IMR-90 (cell line): ENCODE results near the gene NEGR1. TPM values are rescaled to one million over a fixed set of nuclear protein-coding genes. Genes with fewer than 3 reads are reported as not detected.

Experiments
- ATAC-seq: fragments of 200-7000 bp; cut with Tn5 transposase; 2 replicates; pipeline ENCODE4 v1.9.1; 2020; ENCODE audit warnings: low read depth, mild to moderate bottlenecking, moderate library complexity
- BruUV-seq: library from RNA; stranded (reverse); fragments of 400-500 nt; replicated peaks from 2 replicates; lab custom pipeline; 2021; lab: Mats Ljungman, UMichigan
- CTCF ChIA-PET: fragments of 300-600 bp; formaldehyde crosslinking; extraction: SDS; loops from one replicate; lab custom pipeline; 2021; ENCODE audit warnings: antibody characterized with exemption; lab: Yijun Ruan, JAX
- POLR2A ChIA-PET: fragments of 300-600 bp; sonication (Branson Sonifier 250); formaldehyde crosslinking; loops from one replicate; lab custom pipeline; 2022; ENCODE audit warnings: antibody characterized with exemption; ENCODE audit not compliant: unreplicated experiment; lab: Charles Lee
- DNase-seq: peaks from one replicate; pipeline ENCODE4 v3.0.0; 2013
- H2AFZ ChIP-seq: replicated peaks from 2 replicates; pipeline ENCODE3; 2013; ENCODE audit warnings: low read length, mild to moderate bottlenecking; ENCODE audit not compliant: poor library complexity
- H2AK5ac ChIP-seq: 2 replicates; pipeline ENCODE4 v1.6.1; 2013; ENCODE audit warnings: low read depth, low read length, inconsistent platforms
- H2AK9ac ChIP-seq: replicated peaks from 2 replicates; pipeline ENCODE3; 2013; ENCODE audit warnings: mild to moderate bottlenecking, low read depth, low read length, moderate library complexity; ENCODE audit not compliant: poor library complexity
- H2BK120ac ChIP-seq: 2 replicates; pipeline ENCODE4 v1.6.1; 2013; ENCODE audit warnings: low read depth, low read length, inconsistent platforms
- H2BK15ac ChIP-seq: 3 replicates; pipeline ENCODE4 v1.6.1; 2013; ENCODE audit warnings: low read depth, low read length, inconsistent platforms
- H2BK20ac ChIP-seq: 2 replicates; pipeline ENCODE4 v1.6.1; 2013; ENCODE audit warnings: low read depth, mild to moderate bottlenecking, inconsistent platforms, low read length, moderate library complexity
- H2BK5ac ChIP-seq: 2 replicates; pipeline ENCODE4 v1.6.1; 2013; ENCODE audit warnings: mild to moderate bottlenecking, low read depth, low read length, inconsistent platforms; ENCODE audit not compliant: poor library complexity, severe bottlenecking
- H3K14ac ChIP-seq: replicated peaks from 2 replicates; pipeline ENCODE4 v1.6.1; 2013; ENCODE audit warnings: low read depth, low read length, inconsistent platforms
- H3K18ac ChIP-seq: 2 replicates; pipeline ENCODE4 v1.6.1; 2013; ENCODE audit warnings: low read depth, low read length, control low read depth
- H3K23ac ChIP-seq: 2 replicates; pipeline ENCODE4 v1.6.1; 2013; ENCODE audit warnings: low read depth, low read length, inconsistent platforms
- H3K27ac ChIP-seq: 2 replicates; pipeline ENCODE4 v1.5.1; 2013; ENCODE audit warnings: mild to moderate bottlenecking, control low read depth, low read length; ENCODE audit not compliant: insufficient read depth
- H3K27me3 ChIP-seq: 2 replicates; pipeline ENCODE4 v1.6.1; 2013; ENCODE audit warnings: low read length; ENCODE audit not compliant: control insufficient read depth, insufficient read depth
- H3K36me3 ChIP-seq: 2 replicates; pipeline ENCODE4 v1.6.1; 2013; ENCODE audit warnings: low read length, mixed read lengths; ENCODE audit not compliant: control insufficient read depth, insufficient read depth
- H3K4ac ChIP-seq: 2 replicates; pipeline ENCODE4 v1.6.1; 2013; ENCODE audit warnings: low read depth, low read length, inconsistent platforms
- H3K4me1 ChIP-seq: 2 replicates; pipeline ENCODE4 v1.6.1; 2013; ENCODE audit warnings: low read length, mixed read lengths; ENCODE audit not compliant: control insufficient read depth, insufficient read depth
- H3K4me2 ChIP-seq: 2 replicates; pipeline ENCODE4 v1.6.1; 2013; ENCODE audit warnings: low read depth, mild to moderate bottlenecking, control low read depth, low read length, moderate library complexity
- H3K4me3 ChIP-seq: 2 replicates; pipeline ENCODE4 v1.5.1; 2013; ENCODE audit warnings: low read depth, mild to moderate bottlenecking, control low read depth, low read length, moderate library complexity; ENCODE audit not compliant: insufficient read depth
- H3K56ac ChIP-seq: 2 replicates; pipeline ENCODE4 v1.6.1; 2013; ENCODE audit warnings: low read length, inconsistent platforms; ENCODE audit not compliant: insufficient read depth; ENCODE audit errors: extremely low read depth
- H3K79me1 ChIP-seq, 2 experiments: 2 replicates each; pipeline ENCODE4 v1.6.1; 2013; ENCODE audit warnings: low read length in 2 of 2, inconsistent platforms in 1 of 2, low read depth in 1 of 2
- H3K9ac ChIP-seq: 2 replicates; pipeline ENCODE4 v1.6.1; 2013; ENCODE audit warnings: low read depth, low read length, control low read depth
- H3K9me1 ChIP-seq: 2 replicates; pipeline ENCODE4 v1.6.1; 2013; ENCODE audit warnings: low read length, inconsistent platforms; ENCODE audit not compliant: insufficient read depth
- H3K9me3 ChIP-seq: 2 replicates; pipeline ENCODE4 v1.6.1; 2013; ENCODE audit warnings: low read length; ENCODE audit not compliant: control insufficient read depth, insufficient read depth
- H4K20me1 ChIP-seq: 2 replicates; pipeline ENCODE4 v1.6.1; 2013; ENCODE audit warnings: low read length, inconsistent platforms; ENCODE audit not compliant: insufficient read depth
- H4K5ac ChIP-seq: 2 replicates; pipeline ENCODE4 v1.6.1; 2013; ENCODE audit warnings: mild to moderate bottlenecking, low read depth, low read length, control low read depth
- H4K8ac ChIP-seq, 2 experiments: 2 replicates each; pipeline ENCODE4 v1.6.1; 2013; ENCODE audit warnings: low read depth in 2 of 2, low read length in 2 of 2, control low read depth in 1 of 2, inconsistent platforms in 1 of 2
- H4K91ac ChIP-seq: 2 replicates; pipeline ENCODE4 v1.6.1; 2013; ENCODE audit warnings: low read depth, low read length, inconsistent platforms; ENCODE audit not compliant: insufficient read depth
- BHLHE40 ChIP-seq: fragments of 150-350 bp; IDR thresholded peaks from 2 replicates; pipeline ENCODE4 v1.6.1; 2016; ENCODE audit warnings: mild to moderate bottlenecking, low read depth, low read length
- CHD1 ChIP-seq: IDR thresholded peaks from 2 replicates; pipeline ENCODE4 v1.6.1; 2012; ENCODE audit warnings: low read depth, low read length, improper control_type of control experiment
- MAZ ChIP-seq: IDR thresholded peaks from 2 replicates; pipeline ENCODE4 v1.6.1; 2012; ENCODE audit warnings: low read depth, mild to moderate bottlenecking, low read length, improper control_type of control experiment, moderate library complexity, borderline replicate concordance
- POLR2A ChIP-seq: IDR thresholded peaks from 2 replicates; pipeline ENCODE4 v1.6.1; 2012; ENCODE audit warnings: mild to moderate bottlenecking, low read depth, low read length
- SMC3 ChIP-seq: fragments of 150-350 bp; IDR thresholded peaks from 2 replicates; pipeline ENCODE4 v1.6.1; 2016; ENCODE audit warnings: low read depth, mild to moderate bottlenecking, antibody characterized with exemption, low read length, moderate library complexity
- dilution Hi-C: fragments of 300-500 bp; cut with HindIII; formaldehyde crosslinking; loops from one replicate; pipeline ENCODE4 v1.14.3; 2018; ENCODE audit warnings: low sequenced_read_pairs; ENCODE audit not compliant: unreplicated experiment
- in situ Hi-C: fragments of 300-500 bp; cut with MboI; formaldehyde crosslinking; loops from 3 replicates; pipeline ENCODE4 v1.14.3; 2019; ENCODE audit warnings: low sequenced_read_pairs, inconsistent platforms, mixed read lengths
- intact Hi-C: fragments of 100-400 bp; cut with micrococcal nuclease; formaldehyde crosslinking; loops from 2 replicates; pipeline ENCODE4 v1.10.0; 2022
- polyA plus RNA-seq, 3 experiments: library from polyadenylated mRNA; depleted of rRNA; stranded (reverse); fragments of >200 nt; gene quantifications; 2 replicates each; pipeline ENCODE4 v1.2.3, GENCODE V29; 2012; ENCODE audit warnings: low replicate concordance in 1 of 3
- total RNA-seq: library from RNA; depleted of rRNA; stranded (reverse); fragments of >200 nt; gene quantifications from 2 replicates; pipeline ENCODE4 v1.2.3, GENCODE V29; 2012

The NEGR1 gene
- total and polyA plus RNA-seq, 2 of the 4 experiments (the other 2 are of a cell fraction) = 5.1 to 9.1 TPM

- Histone ChIP-seq H2BK120ac (no peak overlapping the region), H3K27ac (no peak overlapping the region), H4K8ac (no peak overlapping the region), H3K4ac (no peak overlapping the region), H3K79me1 (no peaks in the 10 kb centered on the region), H2BK5ac (no peak overlapping the region), H2BK20ac (no peak overlapping the region), H3K18ac (no peak overlapping the region), H3K9me3 (peaks cover 2% of the 10 kb centered on the region; the same call in 1 of the 2 replicates), H3K56ac (no peak overlapping the region), H3K4me3 (no peak overlapping the region), H3K4me2 (no peak overlapping the region), H3K23ac (no peak overlapping the region), H4K20me1 (no peaks in the 10 kb centered on the region), H4K5ac (no peak overlapping the region), H3K9me1 (no peaks in the 10 kb centered on the region), H2BK15ac (no peak overlapping the region), H3K9ac (no peak overlapping the region), H2AK5ac (no peak overlapping the region), H2AFZ (no peak overlapping the region), H2AK9ac (no peak overlapping the region), H3K14ac (no peak overlapping the region), H3K36me3 (no peaks in the 10 kb centered on the region), H3K27me3 (no peaks in the 10 kb centered on the region), H3K4me1 (0 out of 2 replicates have a peak, but pooled peaks cover 1% of the 10 kb centered on the region), H4K91ac (no peak overlapping the region)
- ChIA-PET POLR2A (no interaction called here), CTCF (interaction anchor here (0.7 kb wide), 1 partner anchor 1324 kb away, joined by 3 read pairs; no protein-coding TSS in a partner anchor)
- no peak for ATAC-seq
- intact Hi-C loops = no loop called here
- no TSS peak for BruUV-seq
- dilution Hi-C loops = no loop called here
- no peak for DNase-seq
- TF ChIP-seq BHLHE40 (no peak), MAZ (no peak), CHD1 (no peak), POLR2A (no peak), SMC3 (no peak)
- in situ Hi-C loops = no loop called here
Observed at GRCh38 chr1:71634159-71634558, 648.2 kb downstream of the NEGR1 start.
